PC-9 (cell line): ENCODE measurements around the gene CDKN2C. TPM values are rescaled to one million over a fixed set of nuclear protein-coding genes. Genes with fewer than 3 reads are reported as not detected.

ENCODE experiments used
- BruUV-seq: library from RNA; stranded (reverse); fragments of 400-500 nt; replicated peaks from 2 replicates; lab custom pipeline; 2021; lab: Mats Ljungman, UMichigan
- CTCF ChIA-PET: fragments of 300-600 bp; sonication (Branson Sonifier 250); formaldehyde crosslinking; loops from one replicate; lab custom pipeline; 2022; ENCODE audit warnings: antibody characterized with exemption; lab: Charles Lee
- POLR2A ChIA-PET: fragments of 300-600 bp; sonication (Branson Sonifier 250); formaldehyde crosslinking; loops from one replicate; lab custom pipeline; 2022; ENCODE audit warnings: antibody characterized with exemption; ENCODE audit not compliant: unreplicated experiment; lab: Charles Lee
- DNase-seq, 2 experiments: peaks; one replicate each; pipeline versions ENCODE4 v3.0.0 to v3.0.0-alpha.2; 2015 to 2022; ENCODE audit warnings: mixed read lengths in 1 of 2
- H2AFZ ChIP-seq: fragments of 200-600 bp; sonication (generic); 2 replicates; pipeline ENCODE4 v1.8.1; 2017; ENCODE audit warnings: antibody characterized with exemption
- H3F3A ChIP-seq: fragments of 200-600 bp; sonication (generic); 2 replicates; pipeline ENCODE4 v1.8.1; 2017; ENCODE audit warnings: antibody characterized with exemption, mild to moderate bottlenecking, low read depth; ENCODE audit not compliant: insufficient read depth
- H3K27ac ChIP-seq: fragments of 200-600 bp; sonication (generic); 2 replicates; pipeline ENCODE4 v1.6.1; 2016; ENCODE audit warnings: mixed run types
- H3K27me3 ChIP-seq: fragments of 200-600 bp; sonication (generic); 2 replicates; pipeline ENCODE4 v1.6.1; 2016; ENCODE audit warnings: low read depth, mixed run types; ENCODE audit not compliant: insufficient read depth
- H3K36me3 ChIP-seq: fragments of 200-600 bp; sonication (generic); 2 replicates; pipeline ENCODE4 v1.6.1; 2016; ENCODE audit warnings: low read depth, mixed run types
- H3K4me1 ChIP-seq: fragments of 200-600 bp; sonication (generic); replicated peaks from 2 replicates; pipeline ENCODE4 v1.6.1; 2016; ENCODE audit warnings: mixed run types; ENCODE audit not compliant: insufficient read depth
- H3K4me2 ChIP-seq: fragments of 200-600 bp; sonication (generic); 2 replicates; pipeline ENCODE4 v1.6.1; 2017; ENCODE audit warnings: mixed run types
- H3K4me3 ChIP-seq: fragments of 200-600 bp; sonication (generic); 2 replicates; pipeline ENCODE4 v1.6.1; 2016; ENCODE audit warnings: mixed run types
- H3K79me2 ChIP-seq: fragments of 200-600 bp; sonication (generic); 2 replicates; pipeline ENCODE4 v1.6.1; 2017; ENCODE audit warnings: low read depth, mixed run types
- H3K9me2 ChIP-seq: fragments of 200-600 bp; sonication (generic); 2 replicates; pipeline ENCODE4 v1.8.1; 2017; ENCODE audit warnings: mild to moderate bottlenecking; ENCODE audit not compliant: insufficient read depth
- H3K9me3 ChIP-seq: fragments of 200-600 bp; sonication (generic); 2 replicates; pipeline ENCODE4 v1.8.1; 2016; ENCODE audit warnings: low read depth; ENCODE audit not compliant: insufficient read depth
- H4K20me1 ChIP-seq: fragments of 200-600 bp; sonication (generic); 2 replicates; pipeline ENCODE4 v1.8.1; 2017; ENCODE audit not compliant: insufficient read depth
- CTCF ChIP-seq: fragments of 200-600 bp; sonication (generic); conservative IDR thresholded peaks from 2 replicates; pipeline ENCODE4 v1.6.1; 2017; ENCODE audit warnings: mixed run types, antibody characterized with exemption, mild to moderate bottlenecking, moderate library complexity
- EZH2 ChIP-seq: fragments of 200-600 bp; sonication (generic); IDR thresholded peaks from 2 replicates; pipeline ENCODE4 v1.8.0; 2017; ENCODE audit warnings: antibody characterized with exemption, low read depth
- intact Hi-C: fragments of 100-400 bp; cut with micrococcal nuclease; formaldehyde crosslinking; loops from one replicate; pipeline ENCODE4 v1.10.0; 2022; ENCODE audit not compliant: unreplicated experiment
- total RNA-seq: library from RNA; stranded (reverse); gene quantifications from 2 replicates; pipeline ENCODE4 v1.2.3, GENCODE V29; 2021

The CDKN2C gene
- total RNA-seq, 1 experiment from 2014 or later = 17.1 TPM

GRCh38 chr1:50981741-50982140, 11.7 kb downstream of the CDKN2C start:
- Histone ChIP-seq H3F3A (no peaks in the 10 kb centered on the region), H3K4me1 (peaks cover 10% of the 10 kb centered on the region), H3K27ac (no peak overlapping the region), H2AFZ (no peak overlapping the region), H3K36me3 (no peaks in the 10 kb centered on the region), H3K9me3 (no peaks in the 10 kb centered on the region), H3K27me3 (no peaks in the 10 kb centered on the region), H4K20me1 (no peaks in the 10 kb centered on the region), H3K4me2 (no peak overlapping the region), H3K9me2 (no peaks in the 10 kb centered on the region), H3K79me2 (no peaks in the 10 kb centered on the region), H3K4me3 (no peak overlapping the region)
- intact Hi-C loops = no loop called here
- ChIA-PET CTCF (no interaction called here), POLR2A (no interaction called here)
- TF ChIP-seq CTCF = no peak
- TF ChIP-seq EZH2 = no peak
- no TSS peak for BruUV-seq
- no peak for DNase-seq

GRCh38 chr1:50982611-50983010, 12.6 kb downstream of the CDKN2C start:
- TF ChIP-seq CTCF = no peak
- no peak for TF ChIP-seq EZH2

GRCh38 chr1:50983219-50983802, 13.3 kb downstream of the CDKN2C start:
- Histone ChIP-seq H2AFZ (no peak overlapping the region), H3K4me2 (no peak overlapping the region), H3K4me3 (no peak overlapping the region), H3K4me1 (peaks cover 10% of the 10 kb centered on the region), H3K27me3 (no peaks in the 10 kb centered on the region), H3K79me2 (no peaks in the 10 kb centered on the region), H3K9me2 (no peaks in the 10 kb centered on the region), H3K9me3 (no peaks in the 10 kb centered on the region), H3K27ac (no peak overlapping the region), H3F3A (no peaks in the 10 kb centered on the region), H4K20me1 (no peaks in the 10 kb centered on the region), H3K36me3 (no peaks in the 10 kb centered on the region)
- POLR2A ChIA-PET = no interaction called here
- BruUV-seq = no TSS peak
- DNase-seq = no peak
- CTCF ChIA-PET = no interaction called here
- TF ChIP-seq EZH2 (no peak), CTCF (no peak)
- intact Hi-C loops = no loop called here

More at GRCh38 chr1:50982611-50983010, 12.6 kb downstream of the CDKN2C start:
- ChIA-PET POLR2A (no interaction called here), CTCF (no interaction called here)
- no peaks in the 10 kb centered on the region for H3K9me2 ChIP-seq
- H3K4me2 ChIP-seq = no peak overlapping the region
- no peak for DNase-seq
- no peak overlapping the region for H3K27ac ChIP-seq
- H3K79me2 ChIP-seq = no peaks in the 10 kb centered on the region
- H3K36me3 ChIP-seq = no peaks in the 10 kb centered on the region
- H4K20me1 ChIP-seq = no peaks in the 10 kb centered on the region
- H3K4me1 ChIP-seq = peaks cover 10% of the 10 kb centered on the region
- H3F3A ChIP-seq = no peaks in the 10 kb centered on the region
- intact Hi-C loops = no loop called here
- H3K9me3 ChIP-seq = no peaks in the 10 kb centered on the region
- no peaks in the 10 kb centered on the region for H3K27me3 ChIP-seq
- BruUV-seq = no TSS peak
- H2AFZ ChIP-seq = no peak overlapping the region
- no peak overlapping the region for H3K4me3 ChIP-seq
